ENCODE results near the gene ZFP91.

DNA sequence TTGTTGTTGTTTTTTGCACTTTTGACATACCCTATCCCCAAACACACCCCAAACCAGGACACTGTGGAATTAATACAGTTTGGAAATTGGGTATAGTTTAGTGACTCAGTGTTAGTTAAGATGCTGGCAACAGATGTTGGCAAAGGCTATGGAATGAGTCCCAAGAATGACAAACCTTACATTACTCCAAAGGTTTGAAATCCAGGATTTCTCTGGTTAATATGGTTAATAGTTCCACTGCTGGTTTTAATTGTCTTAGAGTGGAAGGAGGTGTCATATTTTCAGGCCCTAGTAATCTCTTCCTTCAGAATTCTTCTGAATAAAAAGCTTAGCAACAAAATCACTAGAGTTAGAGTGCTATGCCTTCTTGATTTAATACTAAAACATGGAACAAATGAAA lies 4.0 kb upstream of the ZFP91 start:
- TF ChIP-seq CTCF (IDR thresholded peaks at IDR 0.05) (no peak), POLR2A (IDR thresholded peaks at IDR 0.05) (no peak), POLR2AphosphoS5 (IDR thresholded peaks at IDR 0.05) (no peak)

All from breast epithelium (tissue), 3 donors.